Measurements from ENCODE around the gene WSB1.
"Not testable (repeated sequence)": the region's sequence is repeated elsewhere in the genome, so short reads cannot be mapped to it uniquely, and the experiment has no call there.

Gene WSB1

GRCh38 chr17:27293898-27294688, at the start of gene WSB1:
Gene WSB1 (plus strand): TSS chr17:27294114. CDS start chr17:27294396, 282 bp downstream.
- peak; percentile 94 for DNase-seq

- no peak for DNase-seq
Observed at GRCh38 chr17:27244491-27245223, 49.3 kb upstream of the WSB1 start.

GRCh38 chr17:27245230-27245696, 48.7 kb upstream of the WSB1 start:
- DNase-seq = peak; percentile 74

GRCh38 chr17:27246537-27246936, 47.4 kb upstream of the WSB1 start:
- no peak for DNase-seq

- DNase-seq = no peak
Observed at GRCh38 chr17:27247071-27247957, 46.6 kb upstream of the WSB1 start.

GRCh38 chr17:27247958-27248342, 46.0 kb upstream of the WSB1 start:
- no peak for DNase-seq

GRCh38 chr17:27250791-27251190, 43.1 kb upstream of the WSB1 start:
- DNase-seq = not testable (repeated sequence)

- not testable (repeated sequence) for DNase-seq
Observed at GRCh38 chr17:27254802-27255201, 39.1 kb upstream of the WSB1 start.

GRCh38 chr17:27256225-27257030, 37.5 kb upstream of the WSB1 start:
- no peak for DNase-seq

GRCh38 chr17:27257031-27257357, 36.9 kb upstream of the WSB1 start:
- DNase-seq = no peak

GRCh38 chr17:27259356-27259755, 34.6 kb upstream of the WSB1 start:
- DNase-seq = no peak

GRCh38 chr17:27263386-27263785, 30.5 kb upstream of the WSB1 start:
- no peak for DNase-seq

GRCh38 chr17:27264068-27264812, 29.7 kb upstream of the WSB1 start:
- no peak for DNase-seq

- no peak for DNase-seq
Observed at GRCh38 chr17:27265333-27265732, 28.6 kb upstream of the WSB1 start.

GRCh38 chr17:27266228-27266627, 27.7 kb upstream of the WSB1 start:
- no peak for DNase-seq

- DNase-seq = no peak
Observed at GRCh38 chr17:27268394-27269085, 25.4 kb upstream of the WSB1 start.

GRCh38 chr17:27269201-27269600, 24.7 kb upstream of the WSB1 start:
- DNase-seq = no peak

- DNase-seq = no peak
Observed at GRCh38 chr17:27269974-27270373, 23.9 kb upstream of the WSB1 start.

- no peak for DNase-seq
Observed at GRCh38 chr17:27276653-27277156, 17.2 kb upstream of the WSB1 start.

GRCh38 chr17:27279132-27279531, 14.8 kb upstream of the WSB1 start:
- DNase-seq = not testable (repeated sequence)

GRCh38 chr17:27280527-27280926, 13.4 kb upstream of the WSB1 start:
- DNase-seq = no peak

Measured in NCI-H1436 (cell line).